ENCODE measurements around the gene SLK. TPM values are rescaled to one million over a fixed set of nuclear protein-coding genes. Genes with fewer than 3 reads are reported as not detected.
A peak's percentile ranks its signal among the peaks of the same experiment; 100 is the strongest.

SLK gene
- total and polyA plus RNA-seq, 2 of the 4 experiments (the other 2 are of a cell fraction), result 8.1 to 21.5 TPM

- no peak overlapping the region for H2AK5ac ChIP-seq (ENCODE audit: low read depth, low read length)
- H3K9me1 ChIP-seq (ENCODE audit: insufficient read depth, low read length), result peaks cover 11% of the 10 kb centered on the region
- no peak overlapping the region for H3K14ac ChIP-seq (replicated peaks; ENCODE audit: low read depth, low read length)
- WGBS, 2 experiments (ENCODE audit: extremely low coverage in 2 of 2, insufficient read length in 1 of 2), result no CpG with 5 or more reads among the region's 2 CpGs
- no TSS peak for BruUV-seq (replicated peaks)
- no peaks in the 10 kb centered on the region for H3K27me3 ChIP-seq (ENCODE audit: control insufficient read depth, insufficient read depth, low read length)
- H3K9me3 ChIP-seq (ENCODE audit: control insufficient read depth, insufficient read depth, low read length), result no peaks in the 10 kb centered on the region
- H2BK120ac ChIP-seq (ENCODE audit: low read depth, low read length), result no peak overlapping the region
- no peak overlapping the region for H4K5ac ChIP-seq (ENCODE audit: low read depth, low read length)
- dilution Hi-C loops (cut with HindIII; ENCODE audit: low sequenced_read_pairs, unreplicated experiment), result no loop called here
- CTCF ChIA-PET, result no interaction called here
- H3K27ac ChIP-seq (ENCODE audit: insufficient read depth, low read length), result no peak overlapping the region
- H3K4me2 ChIP-seq (ENCODE audit: low read depth, low read length), result no peak overlapping the region
- no peak overlapping the region for H3K4ac ChIP-seq (ENCODE audit: low read depth, low read length)
- no peak overlapping the region for H2AFZ ChIP-seq (replicated peaks; ENCODE audit: low read length, poor library complexity)
- no peak for TF ChIP-seq CEBPB (IDR thresholded peaks at IDR 0.05; ENCODE audit: low read depth, low read length)
- TF ChIP-seq CTCF (conservative IDR thresholded peaks at IDR 0.05; ENCODE audit: low read depth, low read length), result no peak
- no peak for TF ChIP-seq SMC3 (IDR thresholded peaks at IDR 0.05; ENCODE audit: low read depth, low read length)
- no peak for TF ChIP-seq MXI1 (IDR thresholded peaks at IDR 0.05; ENCODE audit: borderline replicate concordance, low read depth, low read length)
- no peak for TF ChIP-seq FOS (IDR thresholded peaks at IDR 0.05; ENCODE audit: low read depth, low read length)
- no peak for TF ChIP-seq MAZ (IDR thresholded peaks at IDR 0.05; ENCODE audit: borderline replicate concordance, low read depth, low read length)
- TF ChIP-seq RCOR1 (IDR thresholded peaks at IDR 0.05; ENCODE audit: insufficient replicate concordance, low read length), result no peak
- TF ChIP-seq BHLHE40 (IDR thresholded peaks at IDR 0.05; ENCODE audit: low read depth, low read length), result no peak
- no peak for TF ChIP-seq MAFK (IDR thresholded peaks at IDR 0.05; ENCODE audit: low read depth, low read length)
- no peak overlapping the region for H3K4me3 ChIP-seq (ENCODE audit: insufficient read depth, low read depth, low read length)
- H3K23ac ChIP-seq (ENCODE audit: low read depth, low read length), result no peak overlapping the region
- H2BK5ac ChIP-seq (ENCODE audit: low read depth, low read length, poor library complexity, severe bottlenecking), result peak overlapping the region; percentile 23
- H3K4me1 ChIP-seq (ENCODE audit: control insufficient read depth, insufficient read depth, low read length), result peaks cover 2% of the 10 kb centered on the region
- ATAC-seq (ENCODE audit: low read depth), result no peak
- in situ Hi-C loops (cut with MboI; ENCODE audit: low sequenced_read_pairs), result no loop called here
- H3K18ac ChIP-seq (ENCODE audit: low read depth, low read length), result no peak overlapping the region
- intact Hi-C loops (cut with micrococcal nuclease), result no loop called here
- no peak overlapping the region for H3K56ac ChIP-seq (ENCODE audit: extremely low read depth, insufficient read depth, low read length)
- H4K91ac ChIP-seq (ENCODE audit: insufficient read depth, low read depth, low read length), result no peak overlapping the region
- H2BK15ac ChIP-seq (ENCODE audit: low read depth, low read length), result no peak overlapping the region
- POLR2A ChIA-PET (ENCODE audit: unreplicated experiment), result interaction anchor here (0.6 kb wide), 1 partner anchor 983 kb away, joined by 4 read pairs; no protein-coding TSS in a partner anchor
- no peaks in the 10 kb centered on the region for H3K36me3 ChIP-seq (ENCODE audit: control insufficient read depth, insufficient read depth, low read length)
- no peak overlapping the region for H2BK20ac ChIP-seq (ENCODE audit: low read depth, low read length)
- H3K9ac ChIP-seq (ENCODE audit: low read depth, low read length), result no peak overlapping the region
- H2AK9ac ChIP-seq (replicated peaks; ENCODE audit: low read depth, low read length, poor library complexity), result no peak overlapping the region
- no peak overlapping the region for H4K8ac ChIP-seq (ENCODE audit: low read depth in 2 of 2, low read length in 2 of 2)
- DNase-seq, result no peak
- H3K79me1 ChIP-seq (ENCODE audit: low read depth in 1 of 2, low read length in 2 of 2), result peaks cover 14 to 43% of the 10 kb centered on the region in 2 experiments
- peaks cover 31% of the 10 kb centered on the region for H4K20me1 ChIP-seq (ENCODE audit: insufficient read depth, low read length)
These were observed 12.6 kb downstream of the SLK start for GRCh38 chr10:103979530-103979929.

Data from IMR-90 (cell line).